ENCODE results near the gene RAPGEF6.

Gene RAPGEF6

GRCh38 chr5:131538177-131538593, 96.8 kb downstream of the RAPGEF6 start:
- Histone ChIP-seq H3K4me3 (ENCODE audit: severe bottlenecking) (no peak overlapping the region), H3K27ac (ENCODE audit: poor library complexity, severe bottlenecking) (peak overlapping the region; percentile 46), H3K27me3 (ENCODE audit: insufficient read depth, poor library complexity, severe bottlenecking) (no peaks in the 10 kb centered on the region), H3K9me3 (ENCODE audit: severe bottlenecking) (no peaks in the 10 kb centered on the region), H3K4me1 (ENCODE audit: insufficient read depth, poor library complexity, severe bottlenecking) (peaks cover 30% of the 10 kb centered on the region), H3K36me3 (ENCODE audit: low read depth) (peaks cover 10% of the 10 kb centered on the region)
- TF ChIP-seq, protein P1, sequence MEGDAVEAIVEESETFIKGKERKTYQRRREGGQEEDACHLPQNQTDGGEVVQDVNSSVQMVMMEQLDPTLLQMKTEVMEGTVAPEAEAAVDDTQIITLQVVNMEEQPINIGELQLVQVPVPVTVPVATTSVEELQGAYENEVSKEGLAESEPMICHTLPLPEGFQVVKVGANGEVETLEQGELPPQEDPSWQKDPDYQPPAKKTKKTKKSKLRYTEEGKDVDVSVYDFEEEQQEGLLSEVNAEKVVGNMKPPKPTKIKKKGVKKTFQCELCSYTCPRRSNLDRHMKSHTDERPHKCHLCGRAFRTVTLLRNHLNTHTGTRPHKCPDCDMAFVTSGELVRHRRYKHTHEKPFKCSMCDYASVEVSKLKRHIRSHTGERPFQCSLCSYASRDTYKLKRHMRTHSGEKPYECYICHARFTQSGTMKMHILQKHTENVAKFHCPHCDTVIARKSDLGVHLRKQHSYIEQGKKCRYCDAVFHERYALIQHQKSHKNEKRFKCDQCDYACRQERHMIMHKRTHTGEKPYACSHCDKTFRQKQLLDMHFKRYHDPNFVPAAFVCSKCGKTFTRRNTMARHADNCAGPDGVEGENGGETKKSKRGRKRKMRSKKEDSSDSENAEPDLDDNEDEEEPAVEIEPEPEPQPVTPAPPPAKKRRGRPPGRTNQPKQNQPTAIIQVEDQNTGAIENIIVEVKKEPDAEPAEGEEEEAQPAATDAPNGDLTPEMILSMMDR (IDR thresholded peaks at IDR 0.05; ENCODE audit: poor library complexity, severe bottlenecking): no peak
- no peak for DNase-seq (ENCODE audit: low spot score)
- peak; percentile 97 for ATAC-seq (ENCODE audit: low read depth)

- no peak overlapping the region for H3K4me3 ChIP-seq (ENCODE audit: severe bottlenecking)
- TF ChIP-seq, protein P1 (IDR thresholded peaks at IDR 0.05; ENCODE audit: poor library complexity, severe bottlenecking): no peak
- peaks cover 25% of the 10 kb centered on the region for H3K4me1 ChIP-seq (ENCODE audit: insufficient read depth, poor library complexity, severe bottlenecking)
- peaks cover 10% of the 10 kb centered on the region for H3K36me3 ChIP-seq (ENCODE audit: low read depth)
- peak overlapping the region; percentile 46 for H3K27ac ChIP-seq (ENCODE audit: poor library complexity, severe bottlenecking)
- H3K9me3 ChIP-seq (ENCODE audit: severe bottlenecking): no peaks in the 10 kb centered on the region
- DNase-seq (ENCODE audit: low spot score) (no peak), ATAC-seq (ENCODE audit: low read depth) (no peak)
- H3K27me3 ChIP-seq (ENCODE audit: insufficient read depth, poor library complexity, severe bottlenecking): no peaks in the 10 kb centered on the region
These were observed 98.1 kb downstream of the RAPGEF6 start for GRCh38 chr5:131536850-131537448.

DNA sequence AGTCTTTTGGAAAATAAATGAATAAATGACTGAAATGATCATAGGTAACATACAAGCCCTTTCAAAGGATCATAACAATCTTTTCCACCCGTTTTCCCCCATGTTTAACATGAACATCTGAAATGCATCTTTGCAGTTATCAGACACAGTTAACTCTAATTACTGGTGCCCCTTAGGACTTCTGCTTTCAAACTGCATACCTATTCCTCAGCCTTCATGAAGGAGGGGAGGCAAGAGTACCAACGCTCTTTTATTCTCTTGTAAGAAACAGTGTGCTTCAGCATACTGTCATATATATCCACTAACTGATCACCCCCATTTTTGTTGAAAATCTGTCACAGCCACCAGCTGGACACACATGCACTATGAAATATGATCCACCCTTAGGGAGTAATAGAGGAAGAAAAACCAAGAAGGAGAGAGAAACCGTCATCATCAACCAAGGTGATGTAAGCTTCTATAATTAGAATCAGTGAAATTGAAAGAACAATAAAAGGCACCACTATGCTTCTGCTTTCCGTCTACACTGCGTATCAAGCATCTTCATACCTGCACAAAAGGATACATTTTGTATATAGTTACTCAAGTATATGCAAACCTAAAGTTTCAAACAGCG, 98.7 kb downstream of the RAPGEF6 start:
- TF ChIP-seq, protein P1 (IDR thresholded peaks at IDR 0.05; ENCODE audit: poor library complexity, severe bottlenecking): no peak
- Histone ChIP-seq H3K27ac (ENCODE audit: poor library complexity, severe bottlenecking) (no peak overlapping the region), H3K4me1 (ENCODE audit: insufficient read depth, poor library complexity, severe bottlenecking) (peaks cover 19% of the 10 kb centered on the region), H3K36me3 (ENCODE audit: low read depth) (peaks cover 15% of the 10 kb centered on the region), H3K9me3 (ENCODE audit: severe bottlenecking) (no peaks in the 10 kb centered on the region), H3K4me3 (ENCODE audit: severe bottlenecking) (no peak overlapping the region), H3K27me3 (ENCODE audit: insufficient read depth, poor library complexity, severe bottlenecking) (no peaks in the 10 kb centered on the region)
- DNase-seq (ENCODE audit: low spot score): no peak
- no peak for ATAC-seq (ENCODE audit: low read depth)

DNA sequence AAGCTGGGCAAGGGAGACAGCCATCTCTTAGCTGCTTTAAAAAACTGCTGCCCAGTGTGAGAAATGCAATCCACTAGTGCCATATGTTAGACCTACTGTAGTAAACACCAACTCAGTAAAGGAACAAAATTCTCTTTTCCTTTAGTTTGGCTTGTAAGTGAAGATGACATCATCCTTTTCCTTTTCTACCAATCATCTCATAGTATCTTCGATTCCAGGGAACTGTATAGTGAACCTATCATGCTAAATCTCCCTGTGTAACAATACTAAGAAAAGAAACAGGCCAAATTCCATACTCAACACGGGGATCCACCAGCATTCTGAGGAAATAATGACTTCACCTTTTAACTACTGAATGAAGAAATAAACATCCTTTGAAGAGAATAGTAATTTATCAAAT, 100.1 kb downstream of the RAPGEF6 start:
- H3K4me3 ChIP-seq (ENCODE audit: severe bottlenecking): no peak overlapping the region
- peaks cover 15% of the 10 kb centered on the region for H3K36me3 ChIP-seq (ENCODE audit: low read depth)
- no peaks in the 10 kb centered on the region for H3K9me3 ChIP-seq (ENCODE audit: severe bottlenecking)
- ATAC-seq (ENCODE audit: low read depth) (no peak), DNase-seq (ENCODE audit: low spot score) (no peak)
- TF ChIP-seq, protein P1 (IDR thresholded peaks at IDR 0.05; ENCODE audit: poor library complexity, severe bottlenecking): no peak
- peaks cover 17% of the 10 kb centered on the region for H3K4me1 ChIP-seq (ENCODE audit: insufficient read depth, poor library complexity, severe bottlenecking)
- H3K27me3 ChIP-seq (ENCODE audit: insufficient read depth, poor library complexity, severe bottlenecking): no peaks in the 10 kb centered on the region
- H3K27ac ChIP-seq (ENCODE audit: poor library complexity, severe bottlenecking): no peak overlapping the region

DNA sequence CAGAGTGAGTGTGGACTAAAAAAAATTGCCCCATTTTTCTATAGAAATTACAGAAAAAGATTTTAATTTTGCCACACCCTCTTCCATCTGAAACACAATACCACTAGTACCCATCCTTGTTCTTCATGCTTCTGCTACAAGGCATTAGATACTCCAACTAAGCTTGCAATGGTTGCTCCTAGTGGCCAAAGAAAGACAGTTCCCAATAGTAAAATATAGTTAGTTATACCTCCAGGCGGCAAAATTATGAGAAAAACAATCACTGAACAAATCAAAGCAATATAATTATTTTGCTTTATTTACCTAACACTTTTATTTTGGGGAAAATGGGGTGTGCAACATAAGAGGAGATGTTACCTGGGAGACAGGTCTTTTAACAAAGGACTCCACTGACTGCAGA, 101.2 kb downstream of the RAPGEF6 start:
- peaks cover 16% of the 10 kb centered on the region for H3K4me1 ChIP-seq (ENCODE audit: insufficient read depth, poor library complexity, severe bottlenecking)
- H3K27me3 ChIP-seq (ENCODE audit: insufficient read depth, poor library complexity, severe bottlenecking): no peaks in the 10 kb centered on the region
- H3K9me3 ChIP-seq (ENCODE audit: severe bottlenecking): no peaks in the 10 kb centered on the region
- DNase-seq (ENCODE audit: low spot score) (no peak), ATAC-seq (ENCODE audit: low read depth) (no peak)
- TF ChIP-seq, protein P1 (IDR thresholded peaks at IDR 0.05; ENCODE audit: poor library complexity, severe bottlenecking): peak; percentile 11
- no peak overlapping the region for H3K4me3 ChIP-seq (ENCODE audit: severe bottlenecking)
- H3K36me3 ChIP-seq (ENCODE audit: low read depth): peaks cover 13% of the 10 kb centered on the region
- no peak overlapping the region for H3K27ac ChIP-seq (ENCODE audit: poor library complexity, severe bottlenecking)

Measured in RWPE2 (cell line).